Esophagus squamous epithelium (tissue), 5 donors: ENCODE data around the gene PAK1. TPM values are rescaled to one million over a fixed set of nuclear protein-coding genes. Genes with fewer than 3 reads are reported as not detected.
"Not testable (repeated sequence)": the region's sequence is repeated elsewhere in the genome, so short reads cannot be mapped to it uniquely, and the experiment has no call there.

Experiments
- DNase-seq: peaks from one replicate; lab custom pipeline; 2025; lab: John Stamatoyannopoulos, UW
- H3K27ac ChIP-seq, 4 donors: fragments of 200-600 bp; sonication (generic); one replicate each; pipeline ENCODE4 v1.5.1; 2016 to 2019; ENCODE audit warnings: mild to moderate bottlenecking in 1 of 4
- H3K27me3 ChIP-seq, 4 donors: fragments of 200-600 bp; sonication (generic); 1 replicate in 3 of 4; 2 replicates in 1 of 4; pipeline versions ENCODE4 v1.5.1 to v1.6.0; 2017 to 2021; ENCODE audit warnings: antibody characterized with exemption in 1 of 4
- H3K36me3 ChIP-seq, 3 donors: fragments of 200-600 bp; sonication (generic); one replicate each; pipeline ENCODE4 v1.5.1; 2016 to 2019
- H3K4me1 ChIP-seq, 3 donors: fragments of 200-600 bp; sonication (generic); one replicate each; pipeline ENCODE4 v1.5.1; 2017 to 2019
- H3K4me3 ChIP-seq, 4 donors: fragments of 200-600 bp; sonication (generic); 1 replicate in 3 of 4; 2 replicates in 1 of 4; pipeline ENCODE4 v1.5.1; 2016 to 2019; ENCODE audit warnings: mild to moderate bottlenecking in 2 of 4, moderate library complexity in 1 of 4
- H3K9me3 ChIP-seq, 3 donors: fragments of 200-600 bp; sonication (generic); one replicate each; pipeline ENCODE4 v1.5.1; 2016 to 2019
- CTCF ChIP-seq, 6 experiments: fragments of 450-650 bp in 4 of 6; fragments of 200-600 bp in 2 of 6; sonication (generic) in 2 of 6; IDR thresholded peaks; one replicate each; pipeline ENCODE4 v1.5.1; 2016 to 2019; ENCODE audit warnings: antibody characterized with exemption in 6 of 6, mild to moderate bottlenecking in 4 of 6, moderate library complexity in 4 of 6
- POLR2A ChIP-seq, 4 donors: fragments of 450-650 bp; IDR thresholded peaks; one replicate each; pipeline ENCODE4 v1.6.1; 2017; ENCODE audit warnings: antibody characterized with exemption in 4 of 4, mild to moderate bottlenecking in 4 of 4, moderate library complexity in 3 of 4
- WGBS, 2 donors: methylation state at CpG; one replicate each; pipeline ENCODE4 v1.1.5; 2018; 5-methylcytosine and 5-hydroxymethylcytosine counted together
- intact Hi-C: fragments of 100-400 bp; cut with DNase I; formaldehyde crosslinking; loops from one replicate; pipeline ENCODE4 v1.15.0; 2022
- total RNA-seq, 4 donors: library from RNA; depleted of rRNA; stranded (reverse); fragments of >200 nt; gene quantifications; one replicate each; pipeline ENCODE4 v1.1.0, GENCODE V29; 2016
- donor health status: DM: yes; HTN: yes; CAD: no.

Gene PAK1
- total RNA-seq, 4 donors from 2014 or later, result 17.4 to 41.6 (median 24.8) TPM

- Histone ChIP-seq H3K27me3 (no peaks in the 10 kb centered on the region), H3K4me1 (peaks cover 0 to 13% (median 5%) of the 10 kb centered on the region in 3 donors), H3K36me3 (no peaks in the 10 kb centered on the region), H3K4me3 (no peak within 1 kb of the TSS), H3K27ac (peak within 1 kb of the TSS in 1 of 4 donors; percentile 76), H3K9me3 (no peaks in the 10 kb centered on the region)
- WGBS, 2 donors, result 87 to 88% methylated on average over 11 to 14 of the region's 15 CpGs
- TF ChIP-seq POLR2A (IDR thresholded peaks at IDR 0.05) (no peak), CTCF (IDR thresholded peaks at IDR 0.05) (no peak)
- intact Hi-C loops, result no loop called here
- no peak for DNase-seq
Measured at GRCh38 chr11:77301510-77301909, 172.4 kb downstream of the PAK1 start, which contains the start of gene GDPD4. Gene GDPD4 (minus strand): TSS chr11:77301686. CDS start chr11:77285137, 16,549 bp downstream.

- no peaks in the 10 kb centered on the region for H3K27me3 ChIP-seq
- H3K4me1 ChIP-seq, result peaks cover 0 to 13% (median 5%) of the 10 kb centered on the region in 3 donors
- TF ChIP-seq CTCF (IDR thresholded peaks at IDR 0.05) (no peak), POLR2A (IDR thresholded peaks at IDR 0.05) (no peak)
- H3K36me3 ChIP-seq, result no peaks in the 10 kb centered on the region
- intact Hi-C loops, result no loop called here
- H3K9me3 ChIP-seq, result no peaks in the 10 kb centered on the region
- H3K27ac ChIP-seq, result peak overlapping the region in 1 of 4 donors; percentile 76
- WGBS, 2 donors, result 53 to 62% methylated on average over 5 of the region's 5 CpGs
- DNase-seq, result no peak
- no peak overlapping the region for H3K4me3 ChIP-seq
Measured at GRCh38 chr11:77300695-77301094, 173.2 kb downstream of the PAK1 start.

GRCh38 chr11:77300028-77300427 lies 173.9 kb downstream of the PAK1 start:
- H3K27me3 ChIP-seq, DNase-seq, H3K36me3 ChIP-seq, intact Hi-C loops, H3K9me3 ChIP-seq, H3K4me3 ChIP-seq: not testable (repeated sequence)
- Histone ChIP-seq H3K27ac (peak overlapping the region; percentile 28 to 76 (median 64)), H3K4me1 (peaks cover 0 to 13% (median 5%) of the 10 kb centered on the region in 3 donors)
- WGBS, 2 donors, result 33 to 58% methylated on average over 6 of the region's 6 CpGs

GRCh38 chr11:77299528-77299993 lies 174.3 kb downstream of the PAK1 start:
- intact Hi-C loops, result no loop called here
- Histone ChIP-seq H3K27ac (peak overlapping the region; percentile 28 to 76 (median 64)), H3K36me3 (no peaks in the 10 kb centered on the region), H3K9me3 (no peaks in the 10 kb centered on the region), H3K4me3 (no peak overlapping the region), H3K27me3 (no peaks in the 10 kb centered on the region), H3K4me1 (peaks cover 0 to 13% (median 5%) of the 10 kb centered on the region in 3 donors)
- no peak for DNase-seq
- WGBS, 2 donors, result 45 to 57% methylated on average over 1 to 2 of the region's 2 CpGs
- no peak for TF ChIP-seq POLR2A (IDR thresholded peaks at IDR 0.05)
- TF ChIP-seq CTCF (IDR thresholded peaks at IDR 0.05), result no peak

- Histone ChIP-seq H3K9me3 (no peaks in the 10 kb centered on the region), H3K4me1 (peaks cover 0 to 4% (median 3%) of the 10 kb centered on the region in 3 donors), H3K4me3 (no peak overlapping the region), H3K36me3 (no peaks in the 10 kb centered on the region), H3K27ac (no peak overlapping the region), H3K27me3 (peaks cover 0 to 5% (median 0%) of the 10 kb centered on the region in 4 donors)
- DNase-seq, result no peak
- TF ChIP-seq CTCF (IDR thresholded peaks at IDR 0.05), result no peak
- no peak for TF ChIP-seq POLR2A (IDR thresholded peaks at IDR 0.05)
- WGBS, 2 donors, result 69 to 83% methylated on average over 3 of the region's 3 CpGs
- intact Hi-C loops, result no loop called here
Measured at GRCh38 chr11:77294040-77294439, 179.9 kb downstream of the PAK1 start.
